Transverse colon (tissue), 3 donors: ENCODE data around the gene UBTF.

Source experiments
- POLR2A ChIP-seq: fragments of 450-650 bp; IDR thresholded peaks from one replicate; pipeline ENCODE4 v1.6.1; 2016; ENCODE audit warnings: antibody characterized with exemption, mild to moderate bottlenecking, moderate library complexity
- TF ChIP-seq, protein P1 (sequence below), 5 experiments: fragments of 200-600 bp in 3 of 5; fragments of 450-650 bp in 2 of 5; sonication (generic) in 3 of 5; IDR thresholded peaks; 1 replicate in 2 of 5; 2 replicates in 3 of 5; pipeline ENCODE4 v1.5.1; 2016 to 2017; ENCODE audit warnings: antibody characterized with exemption in 5 of 5, inconsistent platforms in 3 of 5, mild to moderate bottlenecking in 2 of 5, moderate library complexity in 1 of 5

DNA sequence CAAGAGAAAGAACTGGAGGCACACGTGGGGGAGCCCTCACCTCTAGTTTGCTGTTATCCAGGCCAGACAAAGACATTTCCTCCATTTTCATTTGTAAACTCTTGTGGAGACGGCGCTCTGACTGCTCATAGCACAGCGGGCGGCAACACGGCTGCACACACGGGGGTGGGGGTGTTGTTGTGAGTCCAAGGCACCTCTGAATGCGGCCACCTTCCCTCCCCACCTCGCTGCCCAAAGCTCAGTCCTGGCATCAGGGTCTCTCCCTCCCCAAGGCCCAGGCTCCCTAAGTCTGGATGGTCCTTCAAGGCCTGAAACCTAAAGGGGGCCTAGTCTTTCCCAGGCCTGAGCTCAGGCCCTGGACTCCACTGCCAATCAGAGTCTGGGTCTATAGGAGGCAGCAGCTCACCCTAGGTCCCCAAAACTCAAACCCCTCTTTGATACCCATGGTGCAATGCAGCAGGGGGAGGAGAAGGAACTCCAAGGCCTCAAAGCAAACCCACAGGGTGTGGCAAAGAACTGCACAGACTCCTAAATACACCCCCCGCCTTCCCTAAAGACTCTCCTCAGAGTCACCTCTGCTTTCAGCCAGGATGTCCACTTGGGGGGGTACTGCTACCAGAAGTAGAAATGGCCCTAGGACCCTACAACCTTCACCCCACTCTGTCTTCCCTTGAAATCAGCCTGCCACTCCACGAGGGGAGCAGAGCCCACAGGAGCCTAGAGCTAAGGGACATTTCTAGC is 21.3 kb downstream of the UBTF start:
- TF ChIP-seq, protein P1, sequence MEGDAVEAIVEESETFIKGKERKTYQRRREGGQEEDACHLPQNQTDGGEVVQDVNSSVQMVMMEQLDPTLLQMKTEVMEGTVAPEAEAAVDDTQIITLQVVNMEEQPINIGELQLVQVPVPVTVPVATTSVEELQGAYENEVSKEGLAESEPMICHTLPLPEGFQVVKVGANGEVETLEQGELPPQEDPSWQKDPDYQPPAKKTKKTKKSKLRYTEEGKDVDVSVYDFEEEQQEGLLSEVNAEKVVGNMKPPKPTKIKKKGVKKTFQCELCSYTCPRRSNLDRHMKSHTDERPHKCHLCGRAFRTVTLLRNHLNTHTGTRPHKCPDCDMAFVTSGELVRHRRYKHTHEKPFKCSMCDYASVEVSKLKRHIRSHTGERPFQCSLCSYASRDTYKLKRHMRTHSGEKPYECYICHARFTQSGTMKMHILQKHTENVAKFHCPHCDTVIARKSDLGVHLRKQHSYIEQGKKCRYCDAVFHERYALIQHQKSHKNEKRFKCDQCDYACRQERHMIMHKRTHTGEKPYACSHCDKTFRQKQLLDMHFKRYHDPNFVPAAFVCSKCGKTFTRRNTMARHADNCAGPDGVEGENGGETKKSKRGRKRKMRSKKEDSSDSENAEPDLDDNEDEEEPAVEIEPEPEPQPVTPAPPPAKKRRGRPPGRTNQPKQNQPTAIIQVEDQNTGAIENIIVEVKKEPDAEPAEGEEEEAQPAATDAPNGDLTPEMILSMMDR (IDR thresholded peaks at IDR 0.05), result peak in 1 of 5 experiments; percentile 23
- TF ChIP-seq POLR2A, result peak; percentile 36
